ENCODE measurements around the gene STK39. TPM values are rescaled to one million over a fixed set of nuclear protein-coding genes. Genes with fewer than 3 reads are reported as not detected.

STK39 gene
- total RNA-seq, 2 experiments from 2014 or later = 7.9 to 9.5 TPM

DNA sequence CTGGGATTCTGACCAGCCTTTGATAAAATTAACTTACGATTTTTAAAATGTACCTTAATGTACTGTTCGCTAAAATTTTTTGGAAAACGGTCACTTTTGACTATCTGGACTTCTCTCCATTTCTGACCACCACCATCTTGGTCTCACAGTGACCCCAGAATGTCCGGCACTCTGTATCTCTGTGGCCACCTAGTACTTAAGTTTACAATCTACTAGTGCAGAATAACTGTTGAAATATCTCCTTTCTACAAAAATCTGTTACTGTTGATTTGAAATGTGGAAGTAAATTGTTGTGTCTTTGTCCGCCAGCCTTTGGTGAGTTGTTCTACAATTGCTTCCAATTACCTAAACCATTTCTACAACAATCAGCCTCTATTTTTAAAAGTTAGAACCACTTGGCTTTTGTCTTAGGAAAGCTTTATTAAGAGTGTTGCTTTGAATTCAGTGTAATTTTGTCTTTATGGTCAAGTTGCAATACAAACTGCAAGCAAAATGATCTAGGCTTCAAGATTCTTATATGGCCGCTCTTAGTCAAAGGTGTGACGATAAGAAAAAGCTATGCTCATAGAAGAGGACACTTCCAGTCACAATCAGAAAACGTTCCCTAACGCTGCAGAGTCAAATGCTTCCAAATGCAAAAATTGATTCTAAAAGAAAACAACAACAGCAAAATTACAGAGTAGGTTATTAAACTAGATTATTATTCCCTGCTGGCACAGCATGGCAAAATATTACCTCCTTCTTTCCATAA is 283.3 kb downstream of the STK39 start:
- Mint-ChIP-seq H3K4me3 (no peak overlapping the region), H3K27ac (no peak overlapping the region), H3K9me3 (no peaks in the 10 kb centered on the region), H3K27me3 (no peaks in the 10 kb centered on the region), H3K4me1 (ENCODE audit: low read depth) (no peaks in the 10 kb centered on the region), H3K36me3 (ENCODE audit: low read depth) (peaks cover 78% of the 10 kb centered on the region)
- intact Hi-C loops (cut with DNase I, micrococcal nuclease) = no loop called here
- POLR2A ChIA-PET = no interaction called here
- ATAC-seq (ENCODE audit: poor library complexity) (no peak), DNase-seq (no peak)
- no peak overlapping the region for H3K27ac ChIP-seq (ENCODE audit: low read depth in 1 of 2, low read length in 2 of 2)
- H3K27me3 ChIP-seq (ENCODE audit: control insufficient read depth in 1 of 2, insufficient read depth in 2 of 2, low read length in 2 of 2) = no peaks in the 10 kb centered on the region
- CTCF ChIA-PET = interaction anchor here (0.7 kb wide), 1 partner anchor 18 kb away, joined by 3 read pairs; no protein-coding TSS in a partner anchor
- H3K4me3 ChIP-seq (ENCODE audit: low read length) = no peak overlapping the region
- H3K9me3 ChIP-seq (ENCODE audit: control insufficient read depth in 1 of 2, insufficient read depth in 1 of 2, low read length in 2 of 2) = no peaks in the 10 kb centered on the region
- no peaks in the 10 kb centered on the region for H3K4me1 ChIP-seq (ENCODE audit: insufficient read depth, low read length)
- TF ChIP-seq, protein P1, sequence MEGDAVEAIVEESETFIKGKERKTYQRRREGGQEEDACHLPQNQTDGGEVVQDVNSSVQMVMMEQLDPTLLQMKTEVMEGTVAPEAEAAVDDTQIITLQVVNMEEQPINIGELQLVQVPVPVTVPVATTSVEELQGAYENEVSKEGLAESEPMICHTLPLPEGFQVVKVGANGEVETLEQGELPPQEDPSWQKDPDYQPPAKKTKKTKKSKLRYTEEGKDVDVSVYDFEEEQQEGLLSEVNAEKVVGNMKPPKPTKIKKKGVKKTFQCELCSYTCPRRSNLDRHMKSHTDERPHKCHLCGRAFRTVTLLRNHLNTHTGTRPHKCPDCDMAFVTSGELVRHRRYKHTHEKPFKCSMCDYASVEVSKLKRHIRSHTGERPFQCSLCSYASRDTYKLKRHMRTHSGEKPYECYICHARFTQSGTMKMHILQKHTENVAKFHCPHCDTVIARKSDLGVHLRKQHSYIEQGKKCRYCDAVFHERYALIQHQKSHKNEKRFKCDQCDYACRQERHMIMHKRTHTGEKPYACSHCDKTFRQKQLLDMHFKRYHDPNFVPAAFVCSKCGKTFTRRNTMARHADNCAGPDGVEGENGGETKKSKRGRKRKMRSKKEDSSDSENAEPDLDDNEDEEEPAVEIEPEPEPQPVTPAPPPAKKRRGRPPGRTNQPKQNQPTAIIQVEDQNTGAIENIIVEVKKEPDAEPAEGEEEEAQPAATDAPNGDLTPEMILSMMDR (IDR thresholded peaks at IDR 0.05) = no peak
- H3K36me3 ChIP-seq (ENCODE audit: insufficient read depth, low read length) = peaks cover 37% of the 10 kb centered on the region

DNA sequence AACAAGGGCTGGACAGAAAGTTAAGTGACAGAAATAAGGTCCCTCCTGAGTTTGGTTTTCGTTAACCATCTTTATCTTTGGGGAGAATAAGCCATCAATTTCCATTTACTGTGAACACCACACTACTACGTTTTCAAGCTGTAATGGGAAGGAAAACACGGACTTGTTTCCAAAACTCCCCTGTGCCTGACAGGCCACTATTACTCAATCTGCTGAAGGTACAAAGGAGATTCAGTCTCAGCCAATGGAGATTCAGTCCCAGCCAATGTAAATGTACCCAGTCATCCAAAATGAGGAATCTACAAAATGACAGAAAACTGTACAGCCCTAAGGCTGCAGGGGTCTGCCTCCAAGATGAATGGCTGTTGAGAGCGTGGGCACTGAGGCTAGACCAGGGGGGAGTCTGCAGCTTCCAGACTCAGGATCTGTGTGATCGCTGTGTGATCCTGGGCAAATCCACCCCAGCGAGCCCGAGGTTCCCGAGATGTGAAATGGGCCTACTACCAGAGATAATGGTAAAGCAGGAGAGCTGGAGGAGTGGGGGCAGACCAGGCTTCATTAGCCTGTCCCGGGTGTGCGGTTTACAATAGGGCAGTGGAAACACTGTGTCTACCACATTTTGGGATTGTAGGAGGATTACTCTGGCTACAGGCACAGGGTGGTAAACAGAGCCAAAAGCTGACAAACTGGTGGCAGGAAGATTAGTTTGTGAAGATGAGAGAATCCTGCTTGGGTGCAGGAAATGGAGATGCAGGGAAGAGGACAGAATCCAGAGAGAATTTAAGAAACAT is 284.8 kb downstream of the STK39 start:
- Mint-ChIP-seq H3K9me3 (no peaks in the 10 kb centered on the region), H3K36me3 (ENCODE audit: low read depth) (peaks cover 90% of the 10 kb centered on the region), H3K4me3 (no peak overlapping the region), H3K4me1 (ENCODE audit: low read depth) (no peaks in the 10 kb centered on the region), H3K27ac (no peak overlapping the region), H3K27me3 (no peaks in the 10 kb centered on the region)
- peaks cover 37% of the 10 kb centered on the region for H3K36me3 ChIP-seq (ENCODE audit: insufficient read depth, low read length)
- TF ChIP-seq, protein P1 (IDR thresholded peaks at IDR 0.05) = no peak
- H3K4me3 ChIP-seq (ENCODE audit: low read length) = no peak overlapping the region
- ChIA-PET CTCF (no interaction called here), POLR2A (no interaction called here)
- no peak overlapping the region for H3K27ac ChIP-seq (ENCODE audit: low read depth in 1 of 2, low read length in 2 of 2)
- DNase-seq (no peak), ATAC-seq (ENCODE audit: poor library complexity) (no peak)
- H3K9me3 ChIP-seq (ENCODE audit: control insufficient read depth in 1 of 2, insufficient read depth in 1 of 2, low read length in 2 of 2) = no peaks in the 10 kb centered on the region
- intact Hi-C loops (cut with DNase I, micrococcal nuclease) = no loop called here
- H3K4me1 ChIP-seq (ENCODE audit: insufficient read depth, low read length) = no peaks in the 10 kb centered on the region
- no peaks in the 10 kb centered on the region for H3K27me3 ChIP-seq (ENCODE audit: control insufficient read depth in 1 of 2, insufficient read depth in 2 of 2, low read length in 2 of 2)

DNA sequence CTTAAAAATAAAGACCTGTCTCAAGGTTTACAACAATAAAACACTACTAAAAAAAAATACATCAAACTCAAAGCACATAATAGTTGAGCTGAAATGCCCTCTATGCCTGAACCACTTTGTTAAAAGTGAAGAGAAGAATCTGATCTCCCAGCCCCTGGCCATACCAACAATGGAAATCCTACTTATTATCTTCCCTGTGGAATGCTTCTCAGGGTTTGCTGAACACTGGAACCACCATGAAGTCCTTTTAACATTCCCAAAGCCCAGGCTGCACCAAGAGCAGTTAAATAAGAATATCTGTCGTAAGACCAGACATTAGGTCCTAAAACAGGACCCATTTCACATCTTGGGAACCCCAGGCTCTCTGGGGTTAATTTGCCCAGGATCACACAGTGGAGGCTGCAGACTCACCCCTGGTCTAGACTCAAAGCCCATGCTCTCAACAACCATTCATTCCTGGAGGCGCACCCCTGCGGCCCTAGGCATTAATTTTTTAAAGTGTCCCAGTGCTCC is 285.8 kb downstream of the STK39 start:
- no peak overlapping the region for H3K27ac ChIP-seq (ENCODE audit: low read depth in 1 of 2, low read length in 2 of 2)
- Mint-ChIP-seq H3K9me3 (no peaks in the 10 kb centered on the region), H3K4me3 (no peak overlapping the region), H3K27me3 (no peaks in the 10 kb centered on the region), H3K27ac (no peak overlapping the region), H3K4me1 (ENCODE audit: low read depth) (no peaks in the 10 kb centered on the region), H3K36me3 (ENCODE audit: low read depth) (peaks cover 92% of the 10 kb centered on the region)
- DNase-seq = no peak
- TF ChIP-seq, protein P1 (IDR thresholded peaks at IDR 0.05) = no peak
- peaks cover 37% of the 10 kb centered on the region for H3K36me3 ChIP-seq (ENCODE audit: insufficient read depth, low read length)
- no peaks in the 10 kb centered on the region for H3K27me3 ChIP-seq (ENCODE audit: control insufficient read depth in 1 of 2, insufficient read depth in 2 of 2, low read length in 2 of 2)
- POLR2A ChIA-PET = no interaction called here
- no peaks in the 10 kb centered on the region for H3K9me3 ChIP-seq (ENCODE audit: control insufficient read depth in 1 of 2, insufficient read depth in 1 of 2, low read length in 2 of 2)
- CTCF ChIA-PET = no interaction called here
- no peaks in the 10 kb centered on the region for H3K4me1 ChIP-seq (ENCODE audit: insufficient read depth, low read length)
- no peak for ATAC-seq (ENCODE audit: poor library complexity)
- H3K4me3 ChIP-seq (ENCODE audit: low read length) = no peak overlapping the region
- intact Hi-C loops (cut with DNase I, micrococcal nuclease) = no loop called here
